ENCODE results near the gene FMO3.
A peak's percentile ranks its signal among the peaks of the same experiment; 100 is the strongest.

FMO3 gene

GRCh38 chr1:171090604-171091003, at the start of gene FMO3:
Gene FMO3, plus strand, starts transcription at chr1:171090905. Its CDS starts 1,754 bp downstream, at chr1:171092659.
- no peak for DNase-seq (ENCODE audit: low spot score)

- no peak for DNase-seq (ENCODE audit: low spot score)
These were observed 42.7 kb upstream of the FMO3 start for GRCh38 chr1:171048014-171048413.

GRCh38 chr1:171052977-171053376, 37.7 kb upstream of the FMO3 start:
- DNase-seq (ENCODE audit: low spot score), result no peak

GRCh38 chr1:171055966-171056643, 34.6 kb upstream of the FMO3 start:
- DNase-seq (ENCODE audit: low spot score), result no peak

GRCh38 chr1:171061425-171062143, 29.1 kb upstream of the FMO3 start:
- no peak for DNase-seq (ENCODE audit: low spot score)

GRCh38 chr1:171062902-171063301, 27.8 kb upstream of the FMO3 start:
- no peak for DNase-seq (ENCODE audit: low spot score)

- no peak for DNase-seq (ENCODE audit: low spot score)
These were observed 15.7 kb upstream of the FMO3 start for GRCh38 chr1:171075041-171075440.

GRCh38 chr1:171081314-171081753, 9.4 kb upstream of the FMO3 start:
- peak; percentile 11 for DNase-seq (ENCODE audit: low spot score)

- no peak for DNase-seq (ENCODE audit: low spot score)
These were observed 8.9 kb upstream of the FMO3 start for GRCh38 chr1:171081763-171082201.

- no peak for DNase-seq (ENCODE audit: low spot score)
These were observed 8.1 kb upstream of the FMO3 start for GRCh38 chr1:171082606-171083005.

GRCh38 chr1:171083222-171083621, 7.5 kb upstream of the FMO3 start:
- no peak for DNase-seq (ENCODE audit: low spot score)

- no peak for DNase-seq (ENCODE audit: low spot score)
These were observed 6.6 kb upstream of the FMO3 start for GRCh38 chr1:171084091-171084490.

GRCh38 chr1:171084870-171085269, 5.8 kb upstream of the FMO3 start:
- DNase-seq (ENCODE audit: low spot score), result no peak

- no peak for DNase-seq (ENCODE audit: low spot score)
These were observed 2.8 kb upstream of the FMO3 start for GRCh38 chr1:171087896-171088295.

GRCh38 chr1:171103862-171104261, 13.2 kb downstream of the FMO3 start:
- no peak for DNase-seq (ENCODE audit: low spot score)

- no peak for DNase-seq (ENCODE audit: low spot score)
These were observed 16.7 kb downstream of the FMO3 start for GRCh38 chr1:171107262-171107940.

GRCh38 chr1:171107969-171108368, 17.3 kb downstream of the FMO3 start:
- DNase-seq (ENCODE audit: low spot score), result no peak

GRCh38 chr1:171109966-171110365, 19.3 kb downstream of the FMO3 start:
- no peak for DNase-seq (ENCODE audit: low spot score)

- no peak for DNase-seq (ENCODE audit: low spot score)
These were observed 20.1 kb downstream of the FMO3 start for GRCh38 chr1:171110621-171111326.

- DNase-seq (ENCODE audit: low spot score), result no peak
These were observed 21.4 kb downstream of the FMO3 start for GRCh38 chr1:171112119-171112518.

GRCh38 chr1:171113382-171113781, 22.7 kb downstream of the FMO3 start:
- no peak for DNase-seq (ENCODE audit: low spot score)

GRCh38 chr1:171115280-171115897, 24.7 kb downstream of the FMO3 start:
- DNase-seq (ENCODE audit: low spot score), result no peak
